H1 (cell line): ENCODE measurements around the gene ARHGEF7. TPM values are rescaled to one million over a fixed set of nuclear protein-coding genes. Genes with fewer than 3 reads are reported as not detected.

ENCODE experiments used
- CTCF ChIA-PET: fragments of 300-600 bp; sonication (Branson Sonifier 250); formaldehyde crosslinking; loops from one replicate; lab custom pipeline; 2021; ENCODE audit not compliant: partially characterized antibody; lab: Charles Lee
- POLR2A ChIA-PET: fragments of 300-600 bp; sonication (Branson Sonifier 250); formaldehyde crosslinking; loops from one replicate; lab custom pipeline; 2021; ENCODE audit warnings: inconsistent platforms; ENCODE audit not compliant: partially characterized antibody; lab: Charles Lee
- DNase-seq, 2 experiments: peaks; one replicate each; pipeline versions ENCODE4 v3.0.0 to v3.0.0-alpha.2; 2010 to 2022; ENCODE audit warnings: low spot score in 2 of 2, low read depth in 1 of 2, mixed read lengths in 1 of 2
- FAIRE-seq: peaks from 2 replicates; lab custom pipeline; 2011; peaks lifted over from hg19 to GRCh38; lab: Jason Lieb, UNC
- H2AFZ ChIP-seq: 2 replicates; pipeline ENCODE4 v1.8.1; 2012; ENCODE audit warnings: low read length, inconsistent platforms
- H2AK5ac ChIP-seq: 2 replicates; pipeline ENCODE4 v1.6.1; 2013; ENCODE audit warnings: low read depth, low read length
- H2BK120ac ChIP-seq: replicated peaks from 2 replicates; pipeline ENCODE3; 2013; ENCODE audit warnings: low read depth, low read length, inconsistent platforms
- H2BK12ac ChIP-seq: 2 replicates; pipeline ENCODE4 v1.6.1; 2013; ENCODE audit warnings: low read depth, low read length
- H2BK15ac ChIP-seq: 2 replicates; pipeline ENCODE4 v1.6.1; 2013; ENCODE audit warnings: low read length
- H2BK20ac ChIP-seq: 2 replicates; pipeline ENCODE4 v1.6.1; 2013; ENCODE audit warnings: low read length
- H2BK5ac ChIP-seq: 2 replicates; pipeline ENCODE4 v1.6.1; 2013; ENCODE audit warnings: low read depth, low read length
- H3K14ac ChIP-seq: 2 replicates; pipeline ENCODE4 v1.6.1; 2013; ENCODE audit warnings: inconsistent platforms; ENCODE audit not compliant: insufficient read length
- H3K18ac ChIP-seq: 2 replicates; pipeline ENCODE4 v1.6.1; 2013; ENCODE audit warnings: low read length; ENCODE audit errors: extremely low read depth
- H3K23ac ChIP-seq: 2 replicates; pipeline ENCODE4 v1.6.1; 2013; ENCODE audit warnings: inconsistent platforms; ENCODE audit not compliant: insufficient read length
- H3K23me2 ChIP-seq: 2 replicates; pipeline ENCODE4 v1.6.1; 2013; ENCODE audit warnings: low read depth, low read length
- H3K27ac ChIP-seq: 2 replicates; pipeline ENCODE4 v1.6.1; 2011; ENCODE audit warnings: low read depth, low read length, inconsistent platforms
- H3K27me3 ChIP-seq, 4 experiments: replicated peaks in 1 of 4; 1 replicate in 1 of 4; 2 replicates in 3 of 4; pipeline versions ENCODE4 v1.6.1 to v1.8.1; 2011 to 2013; ENCODE audit warnings: low read length in 3 of 4, mild to moderate bottlenecking in 3 of 4, inconsistent platforms in 2 of 4, mixed read lengths in 2 of 4, moderate library complexity in 1 of 4; ENCODE audit not compliant: control insufficient read depth in 3 of 4, insufficient read depth in 3 of 4; ENCODE audit errors: extremely low read depth in 1 of 4
- H3K36me3 ChIP-seq, 4 experiments: 2 replicates each; pipeline versions ENCODE4 v1.6.1 to v1.8.1; 2011 to 2013; ENCODE audit warnings: mild to moderate bottlenecking in 4 of 4, low read length in 3 of 4, moderate library complexity in 2 of 4, control low read depth in 1 of 4, inconsistent platforms in 1 of 4; ENCODE audit not compliant: insufficient read depth in 4 of 4, control insufficient read depth in 2 of 4
- H3K4ac ChIP-seq: replicated peaks from 2 replicates; pipeline ENCODE3; 2013; ENCODE audit warnings: low read length, low read depth, mixed read lengths, inconsistent platforms; ENCODE audit not compliant: insufficient read length
- H3K4me1 ChIP-seq, 4 experiments: replicated peaks in 1 of 4; 1 replicate in 1 of 4; 2 replicates in 3 of 4; pipeline versions ENCODE4 v1.6.1 to v1.8.1; 2011 to 2013; ENCODE audit warnings: low read length in 3 of 4, inconsistent platforms in 2 of 4, mixed read lengths in 1 of 4; ENCODE audit not compliant: insufficient read depth in 4 of 4, control insufficient read depth in 3 of 4
- H3K4me2 ChIP-seq, 2 experiments: 2 replicates each; pipeline versions ENCODE4 v1.6.1 to v1.8.1; 2011 to 2013; ENCODE audit warnings: low read depth in 2 of 2, low read length in 2 of 2, control low read depth in 1 of 2, inconsistent platforms in 1 of 2, mild to moderate bottlenecking in 1 of 2; ENCODE audit not compliant: insufficient read depth in 1 of 2
- H3K4me3 ChIP-seq, 4 experiments: fragments of 200-600, 300-600 bp in 1 of 4; sonication (generic), shearing (Covaris generic), sonication (Bioruptor Twin) in 1 of 4; 2 replicates each; pipeline versions ENCODE4 v1.5.1 to v1.8.1; 2011 to 2016; ENCODE audit warnings: low read length in 4 of 4, low read depth in 3 of 4, control low read depth in 2 of 4, inconsistent platforms in 2 of 4, mild to moderate bottlenecking in 2 of 4, mixed read lengths in 1 of 4, moderate library complexity in 1 of 4; ENCODE audit not compliant: insufficient read depth in 2 of 4; ENCODE audit errors: extremely low read depth in 1 of 4
- H3K56ac ChIP-seq: replicated peaks from 2 replicates; pipeline ENCODE3; 2013; ENCODE audit warnings: low read depth, mild to moderate bottlenecking, mixed read lengths, low read length, inconsistent platforms; ENCODE audit not compliant: insufficient read length
- H3K79me1 ChIP-seq: 2 replicates; pipeline ENCODE4 v1.6.1; 2013; ENCODE audit warnings: low read depth, low read length, control low read depth
- H3K79me2 ChIP-seq, 2 experiments: 2 replicates each; pipeline versions ENCODE4 v1.6.1 to v1.8.1; 2012 to 2013; ENCODE audit warnings: low read length in 2 of 2, mild to moderate bottlenecking in 2 of 2, inconsistent platforms in 1 of 2; ENCODE audit not compliant: insufficient read depth in 2 of 2, control insufficient read depth in 1 of 2
- H3K9ac ChIP-seq, 4 experiments: replicated peaks in 1 of 4; 1 replicate in 1 of 4; 2 replicates in 3 of 4; pipeline versions ENCODE4 v1.6.1 to v1.8.1; 2011 to 2013; ENCODE audit warnings: low read depth in 3 of 4, low read length in 3 of 4, control low read depth in 2 of 4, mild to moderate bottlenecking in 2 of 4, moderate library complexity in 2 of 4, inconsistent platforms in 1 of 4; ENCODE audit errors: extremely low read depth in 1 of 4
- H3K9me3 ChIP-seq, 2 experiments: 2 replicates each; pipeline versions ENCODE4 v1.6.1 to v1.8.1; 2012 to 2013; ENCODE audit warnings: mild to moderate bottlenecking in 2 of 2, moderate library complexity in 2 of 2, control low read depth in 1 of 2, inconsistent platforms in 1 of 2, low read depth in 1 of 2, low read length in 1 of 2, mixed read lengths in 1 of 2; ENCODE audit not compliant: insufficient read depth in 2 of 2
- H4K20me1 ChIP-seq, 2 experiments: replicated peaks in 1 of 2; 2 replicates each; pipeline versions ENCODE3 to v1.8.1; 2011 to 2013; ENCODE audit warnings: inconsistent platforms in 2 of 2, low read length in 2 of 2, mild to moderate bottlenecking in 1 of 2; ENCODE audit not compliant: insufficient read depth in 2 of 2, control insufficient read depth in 1 of 2
- H4K5ac ChIP-seq: 2 replicates; pipeline ENCODE4 v1.6.1; 2013; ENCODE audit warnings: low read length, low read depth, mixed read lengths, inconsistent platforms; ENCODE audit not compliant: insufficient read length
- H4K8ac ChIP-seq: 2 replicates; pipeline ENCODE4 v1.8.0; 2013; ENCODE audit warnings: mild to moderate bottlenecking, moderate library complexity, low read length, inconsistent platforms; ENCODE audit not compliant: insufficient read depth; ENCODE audit errors: extremely low read depth
- H4K91ac ChIP-seq: replicated peaks from 2 replicates; pipeline ENCODE3; 2013; ENCODE audit warnings: low read length, mixed read lengths, inconsistent platforms; ENCODE audit not compliant: insufficient read length
- MAFK ChIP-seq: IDR thresholded peaks from 2 replicates; pipeline ENCODE4 v1.6.1; 2012; ENCODE audit warnings: low read depth, mild to moderate bottlenecking, improper control_type of control experiment, low read length
- RAD21 ChIP-seq, 2 experiments: IDR thresholded peaks in 1 of 2; conservative IDR thresholded peaks in 1 of 2; 2 replicates each; pipeline ENCODE4 v1.6.1; 2011; ENCODE audit warnings: low read depth in 2 of 2, low read length in 2 of 2, improper control_type of control experiment in 1 of 2, inconsistent platforms in 1 of 2, mild to moderate bottlenecking in 1 of 2, moderate library complexity in 1 of 2
- RBBP5 ChIP-seq: IDR thresholded peaks from 2 replicates; pipeline ENCODE4 v1.7.1; 2012; ENCODE audit warnings: low read depth, mild to moderate bottlenecking, inconsistent platforms, low read length, moderate library complexity, borderline replicate concordance
- RXRA ChIP-seq: IDR thresholded peaks from 2 replicates; pipeline ENCODE4 v1.6.1; 2011; ENCODE audit warnings: low read depth, mild to moderate bottlenecking, low read length, moderate library complexity; ENCODE audit not compliant: insufficient read depth
- TCF12 ChIP-seq: IDR thresholded peaks from 2 replicates; pipeline ENCODE4 v1.6.1; 2011; ENCODE audit warnings: low read depth, mild to moderate bottlenecking, low read length
- TEAD4 ChIP-seq: IDR thresholded peaks from 2 replicates; pipeline ENCODE4 v1.6.1; 2012; ENCODE audit warnings: low read depth, low read length, inconsistent platforms, mixed read lengths
- ZNF274 ChIP-seq: IDR thresholded peaks from 2 replicates; pipeline ENCODE4 v1.7.0; 2012; ENCODE audit warnings: low read length, borderline replicate concordance; ENCODE audit errors: extremely low read depth
- WGBS, 2 experiments: shearing (Covaris generic) in 1 of 2; methylation state at CpG; one replicate each; pipeline versions ENCODE4 v1.1.6 to v1.1.7; 2013 to 2015; ENCODE audit warnings: low lambda C conversion rate in 2 of 2, mixed read lengths in 2 of 2, inconsistent platforms in 1 of 2, low coverage in 1 of 2, missing lambda C conversion rate in 1 of 2; ENCODE audit not compliant: insufficient replicate concordance in 2 of 2, insufficient coverage in 1 of 2, insufficient read length in 1 of 2; ENCODE audit errors: extremely low coverage in 1 of 2, missing lambda C conversion rate in 1 of 2; 5-methylcytosine and 5-hydroxymethylcytosine counted together
- polyA plus RNA-seq, 7 experiments: library from polyadenylated mRNA; depleted of rRNA in 3 of 7; stranded (reverse) in 5 of 7; unstranded in 2 of 7; fragments of >200 nt in 5 of 7; fragments of 200-250 nt in 2 of 7; gene quantifications; 1 replicate in 5 of 7; 2 replicates in 1 of 7; 4 replicates in 1 of 7; pipeline versions ENCODE4 v1.2.1 to v1.2.3, GENCODE V29; 2011 to 2013; ENCODE audit warnings: missing spikeins in 2 of 7, mixed read lengths in 2 of 7
- total RNA-seq: library from RNA; stranded (reverse); fragmentation: NEBNext Ultra II Directional; extraction: Animal tissue kit (Norgen Biotek cat#: 25700); gene quantifications from 2 replicates; pipeline ENCODE4 v1.2.1, GENCODE V29; 2021

ARHGEF7 gene
- total and polyA plus RNA-seq, 2 of the 8 experiments (the other 6 are each of a cell fraction or from before 2014, with no cell fraction given), result 26.2 to 56.5 TPM

- Histone ChIP-seq H4K8ac (no peak overlapping the region), H3K27ac (no peak overlapping the region), H3K23ac (no peak overlapping the region), H3K4me1 (no peaks in the 10 kb centered on the region), H2BK12ac (no peak overlapping the region), H2BK15ac (no peak overlapping the region), H2BK20ac (no peak overlapping the region), H3K4ac (no peak overlapping the region), H4K5ac (no peak overlapping the region), H3K79me1 (peaks cover 3% of the 10 kb centered on the region; the same call in 1 of the 2 replicates), H3K4me3 (no peak overlapping the region), H2BK5ac (no peak overlapping the region), H3K18ac (no peak overlapping the region), H3K14ac (no peak overlapping the region), H3K79me2 (no peaks in the 10 kb centered on the region), H3K23me2 (no peaks in the 10 kb centered on the region), H2BK120ac (no peak overlapping the region), H3K9me3 (no peaks in the 10 kb centered on the region), H2AFZ (no peak overlapping the region), H3K36me3 (peaks cover 24 to 64% (median 52%) of the 10 kb centered on the region in 4 experiments), H2AK5ac (no peak overlapping the region), H3K9ac (no peak overlapping the region), H4K20me1 (peaks cover 2 to 6% of the 10 kb centered on the region in 2 experiments), H3K4me2 (no peak overlapping the region), H4K91ac (no peak overlapping the region), H3K27me3 (peaks cover 0 to 1% (median 0%) of the 10 kb centered on the region in 4 experiments; a peak in 1 of 7 replicates), H3K56ac (no peak overlapping the region)
- no peak for TF ChIP-seq RXRA
- TF ChIP-seq RAD21 (IDR thresholded peaks at IDR 0.05 in 1 of 2, conservative IDR thresholded peaks at IDR 0.05 in 1 of 2; ENCODE audit: low read depth in 2 of 2, low read length in 2 of 2), result no peak
- TF ChIP-seq RBBP5, result no peak
- no peak for TF ChIP-seq MAFK
- no peak for TF ChIP-seq ZNF274
- TF ChIP-seq TCF12, result no peak
- TF ChIP-seq TEAD4, result no peak
- DNase-seq, result no peak
- POLR2A ChIA-PET, result no interaction called here
- no peak for FAIRE-seq
- CTCF ChIA-PET, result interaction anchor here (1.1 kb wide), 1 partner anchor 35 kb away, joined by 3 read pairs; no protein-coding TSS in a partner anchor
- 83% methylated on average over 10 of the region's 10 CpGs; no CpG with 5 or more reads in 1 of the 2 experiments for WGBS, 2 experiments
Measured at GRCh38 chr13:111281751-111282311, 166.7 kb downstream of the ARHGEF7 start.
